NCI-H2107 treated with DMSO at 0.1 percent for 48 hours (cell line): ENCODE measurements around the gene IDI1.

Experiments used
- DNase-seq: peaks from one replicate; lab custom pipeline; 2025; ENCODE audit not compliant: unreplicated experiment; lab: John Stamatoyannopoulos, UW

Gene IDI1

GRCh38 chr10:996031-996430 lies 52.9 kb downstream of the IDI1 start:
- no peak for DNase-seq

GRCh38 chr10:995559-995926 lies 53.4 kb downstream of the IDI1 start:
- DNase-seq, result no peak

DNA sequence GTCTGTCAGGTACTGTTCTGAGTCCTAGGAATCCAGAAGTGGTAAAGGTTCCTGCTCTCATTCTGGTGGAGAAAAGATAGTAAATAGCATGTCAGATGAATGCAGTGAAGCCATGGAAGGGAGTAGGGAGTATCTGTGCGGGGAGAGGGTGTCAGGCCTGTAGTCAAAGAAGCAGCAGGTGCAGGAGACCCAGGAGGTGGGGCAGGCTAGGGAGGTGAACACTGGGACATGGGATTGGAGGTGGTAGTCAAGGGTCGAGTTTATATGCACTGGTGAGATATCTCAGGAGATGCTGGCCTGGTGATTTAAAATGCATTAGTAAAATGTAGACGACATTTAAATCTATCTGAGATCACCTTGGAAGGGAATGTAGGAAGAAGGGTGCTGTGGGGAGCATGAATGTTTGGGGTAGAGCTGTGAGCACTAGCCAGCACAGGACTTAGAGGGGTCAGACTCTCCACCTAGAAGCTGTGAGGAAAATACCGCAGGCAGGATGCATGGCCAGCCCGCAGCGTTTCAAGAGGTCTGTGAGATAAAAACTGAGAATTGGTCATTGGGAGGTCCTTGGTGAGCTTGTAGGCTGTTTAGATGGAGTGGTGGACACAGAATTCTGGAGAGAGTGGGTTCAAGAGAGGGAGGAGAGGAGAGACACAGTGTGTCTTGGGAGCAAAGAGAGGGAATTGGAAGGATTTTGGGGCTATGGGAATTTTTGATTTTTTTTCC lies 53.9 kb downstream of the IDI1 start:
- DNase-seq, result no peak

GRCh38 chr10:992871-993270 lies 56.0 kb downstream of the IDI1 start:
- DNase-seq, result no peak

DNA sequence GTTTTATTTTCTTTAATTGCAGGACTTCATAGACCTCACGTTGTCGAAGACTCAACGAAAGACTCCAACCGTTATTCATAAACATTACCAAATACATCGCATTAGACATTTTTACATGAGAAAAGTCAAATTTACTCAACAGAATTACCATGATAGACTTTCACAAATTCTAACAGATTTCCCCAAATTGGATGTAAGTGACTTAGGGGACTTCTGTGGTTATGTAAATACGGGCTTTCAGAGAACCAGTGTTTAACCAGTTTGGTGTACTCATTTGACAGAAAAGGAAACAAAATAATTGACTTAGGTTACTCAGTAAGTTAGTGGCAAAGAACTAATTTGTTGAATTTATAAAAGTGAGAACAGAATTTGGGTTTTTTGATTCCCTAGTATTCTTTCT lies 56.5 kb downstream of the IDI1 start:
- no peak for DNase-seq

DNA sequence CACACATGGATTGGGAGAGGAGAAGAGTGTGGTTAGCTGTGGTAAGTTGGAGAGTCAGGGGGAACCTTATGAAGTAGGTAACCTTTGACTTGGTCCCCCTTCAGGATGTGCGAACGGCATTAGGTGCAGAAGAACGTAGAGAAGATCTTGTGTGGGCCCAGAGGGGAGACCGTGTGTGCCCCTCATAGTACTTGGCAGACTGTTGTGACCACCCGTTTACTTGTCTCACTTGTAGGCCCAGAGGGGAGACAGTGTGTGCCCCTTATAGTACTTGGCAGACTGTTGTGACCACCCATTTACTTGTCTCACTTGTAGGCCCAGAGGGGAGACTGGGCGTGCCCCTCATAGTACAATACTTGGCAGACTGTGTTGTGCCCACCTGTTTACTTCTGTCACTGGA lies 58.1 kb downstream of the IDI1 start:
- no peak for DNase-seq
